Measurements from ENCODE around the gene EFCAB5.
A peak's percentile ranks its signal among the peaks of the same experiment; 100 is the strongest.
"Not testable (repeated sequence)": the region's sequence is repeated elsewhere in the genome, so short reads cannot be mapped to it uniquely, and the experiment has no call there.

Gene EFCAB5

GRCh38 chr17:29941334-29941733 lies at the start of gene EFCAB5:
Gene EFCAB5, plus strand, starts transcription at chr17:29941634. Its CDS starts 163 bp downstream, at chr17:29941797.
- no peak for DNase-seq (ENCODE audit: low read depth)

GRCh38 chr17:29892201-29892600 lies 49.2 kb upstream of the EFCAB5 start:
- no peak for DNase-seq (ENCODE audit: low read depth)

GRCh38 chr17:29897136-29897535 lies 44.3 kb upstream of the EFCAB5 start:
- not testable (repeated sequence) for DNase-seq (ENCODE audit: low read depth)

- DNase-seq (ENCODE audit: low read depth) = no peak
Measured at GRCh38 chr17:29903471-29903870, 38.0 kb upstream of the EFCAB5 start.

GRCh38 chr17:29905086-29905878 lies 36.2 kb upstream of the EFCAB5 start:
- no peak for DNase-seq (ENCODE audit: low read depth)

GRCh38 chr17:29905879-29906167 lies 35.6 kb upstream of the EFCAB5 start:
- no peak for DNase-seq (ENCODE audit: low read depth)

GRCh38 chr17:29906969-29907368 lies 34.5 kb upstream of the EFCAB5 start:
- DNase-seq (ENCODE audit: low read depth) = no peak

- DNase-seq (ENCODE audit: low read depth) = no peak
Measured at GRCh38 chr17:29909236-29910003, 32.0 kb upstream of the EFCAB5 start.

- no peak for DNase-seq (ENCODE audit: low read depth)
Measured at GRCh38 chr17:29911641-29912177, 29.7 kb upstream of the EFCAB5 start.

- no peak for DNase-seq (ENCODE audit: low read depth)
Measured at GRCh38 chr17:29914819-29915537, 26.5 kb upstream of the EFCAB5 start.

- no peak for DNase-seq (ENCODE audit: low read depth)
Measured at GRCh38 chr17:29918016-29918415, 23.4 kb upstream of the EFCAB5 start.

GRCh38 chr17:29918922-29919856 lies 22.2 kb upstream of the EFCAB5 start:
- no peak for DNase-seq (ENCODE audit: low read depth)

GRCh38 chr17:29924786-29925185 lies 16.6 kb upstream of the EFCAB5 start:
- DNase-seq (ENCODE audit: low read depth) = no peak

- DNase-seq (ENCODE audit: low read depth) = no peak
Measured at GRCh38 chr17:29927546-29927945, 13.9 kb upstream of the EFCAB5 start.

GRCh38 chr17:29929006-29929532 lies 12.4 kb upstream of the EFCAB5 start:
- DNase-seq (ENCODE audit: low read depth) = no peak

GRCh38 chr17:29929533-29930408 lies 11.7 kb upstream of the EFCAB5 start, which contains the start of gene SSH2:
Gene SSH2, minus strand, starts transcription at chr17:29930228. Its CDS starts 228 bp downstream, at chr17:29930000.
- DNase-seq (ENCODE audit: low read depth) = peak; percentile 63

- no peak for DNase-seq (ENCODE audit: low read depth)
Measured at GRCh38 chr17:29930409-29931010, 10.9 kb upstream of the EFCAB5 start.

GRCh38 chr17:29931231-29931932 lies 10.1 kb upstream of the EFCAB5 start:
- peak; percentile 60 for DNase-seq (ENCODE audit: low read depth)

GRCh38 chr17:29933379-29933778 lies 8.1 kb upstream of the EFCAB5 start:
- no peak for DNase-seq (ENCODE audit: low read depth)

Data from CMK (cell line).